Kidney (tissue), 14 donors: ENCODE results near the gene NLRP1. TPM values are rescaled to one million over a fixed set of nuclear protein-coding genes. Genes with fewer than 3 reads are reported as not detected.

Source experiments
- DNase-seq, 5 donors: peaks; one replicate each; pipeline ENCODE4 v3.0.0-alpha.2; 2013 to 2020
- FAIRE-seq: peaks from 2 replicates; lab custom pipeline; 2012; peaks lifted over from hg19 to GRCh38; lab: Jason Lieb, UNC
- H3K27ac ChIP-seq, 2 donors: one replicate each; pipeline ENCODE4 v1.7.0; 2013; ENCODE audit warnings: low read depth in 2 of 2, low read length in 2 of 2, inconsistent platforms in 1 of 2
- H3K27me3 ChIP-seq: one replicate; pipeline ENCODE4 v1.7.1; 2013; ENCODE audit warnings: low read length, inconsistent platforms; ENCODE audit not compliant: control insufficient read depth, insufficient read depth
- H3K36me3 ChIP-seq, 3 donors: one replicate each; pipeline versions ENCODE4 v1.7.0 to v1.7.1; 2013; ENCODE audit warnings: low read length in 3 of 3, control low read depth in 1 of 3, inconsistent platforms in 1 of 3; ENCODE audit not compliant: insufficient read depth in 3 of 3, control insufficient read depth in 2 of 3
- H3K4me1 ChIP-seq, 3 donors: one replicate each; pipeline versions ENCODE4 v1.7.0 to v1.7.1; 2013; ENCODE audit warnings: low read length in 3 of 3, inconsistent platforms in 1 of 3, low read depth in 1 of 3; ENCODE audit not compliant: control insufficient read depth in 2 of 3, insufficient read depth in 2 of 3
- H3K4me3 ChIP-seq, 3 donors: one replicate each; pipeline versions ENCODE4 v1.7.0 to v1.8.1; 2013; ENCODE audit warnings: low read length in 3 of 3, control low read depth in 1 of 3, inconsistent platforms in 1 of 3
- H3K9ac ChIP-seq, 3 donors: one replicate each; pipeline versions ENCODE4 v1.7.0 to v1.7.1; 2013; ENCODE audit warnings: low read length in 3 of 3, control low read depth in 1 of 3, inconsistent platforms in 1 of 3
- H3K9me3 ChIP-seq, 3 donors: one replicate each; pipeline versions ENCODE4 v1.7.0 to v1.7.1; 2013; ENCODE audit warnings: low read length in 3 of 3, control low read depth in 1 of 3, inconsistent platforms in 1 of 3; ENCODE audit not compliant: control insufficient read depth in 2 of 3, insufficient read depth in 1 of 3
- intact Hi-C: fragments of 100-400 bp; cut with DNase I; formaldehyde crosslinking; loops from one replicate; pipeline ENCODE4 v1.11.1; 2022
- polyA plus RNA-seq: library from polyadenylated mRNA; stranded (reverse); fragments of 350-450 nt; fragmentation: Illumina TruSeq; extraction: RNeasy Lipid Tissue Mini Kit (QIAGEN cat#74804); gene quantifications from one replicate; pipeline ENCODE4 v1.2.3, GENCODE V29; 2014; ENCODE audit warnings: low read depth, low replicate concordance; ENCODE audit not compliant: insufficient read depth
- total RNA-seq: library from RNA; stranded (reverse); fragmentation: NEBNext Ultra II Directional; extraction: Animal tissue kit (Norgen Biotek cat#: 25700); gene quantifications from one replicate; pipeline ENCODE4 v1.2.1, GENCODE V29; 2021
- TF ChIP-seq, protein P1 (sequence below): IDR thresholded peaks from 3 replicates; pipeline ENCODE4 v1.5.1; 2012; ENCODE audit warnings: mild to moderate bottlenecking, moderate library complexity, borderline replicate concordance; ENCODE audit not compliant: insufficient read depth; ENCODE audit errors: extremely low read depth
- donor health status: control.
- donor health status: control.
- donor health status: control.
- donor health status: control.
- donor health status: control.
- donor health status: DM: yes; HTN: yes; CAD: no.
- donor health status: Normal renal cell carcinoma (clear cell type).

NLRP1 gene
- total and polyA plus RNA-seq, 2 donors from 2014 or later = 11.4 to 19.6 TPM

DNA sequence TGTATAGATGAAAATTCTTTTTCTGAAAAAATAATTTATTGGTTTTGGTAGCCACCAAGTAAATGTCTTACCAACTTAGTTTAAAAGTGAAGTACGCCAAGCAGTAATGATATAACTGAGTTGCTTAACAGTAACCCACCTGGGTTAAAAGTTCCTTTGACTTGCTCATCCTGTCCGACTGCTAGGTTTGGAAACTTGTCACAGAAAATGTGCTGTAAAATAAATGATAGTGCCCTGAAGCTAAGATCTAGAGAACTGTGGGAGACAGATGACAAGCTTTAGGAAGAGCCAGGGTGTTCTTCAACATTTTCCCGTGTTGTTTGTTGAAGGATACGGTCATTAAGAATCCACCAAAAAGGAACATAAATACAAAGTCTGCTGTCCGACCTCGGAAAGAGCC, 103.3 kb downstream of the NLRP1 start:
- Histone ChIP-seq H3K27me3 (no peaks in the 10 kb centered on the region), H3K4me3 (no peak overlapping the region), H3K36me3 (peaks cover 22 to 44% (median 38%) of the 10 kb centered on the region in 3 donors), H3K27ac (no peak overlapping the region), H3K4me1 (peaks cover 0 to 7% (median 5%) of the 10 kb centered on the region in 3 donors), H3K9ac (no peak overlapping the region), H3K9me3 (no peaks in the 10 kb centered on the region)
- no peak for DNase-seq
- FAIRE-seq = no peak
- intact Hi-C loops = no loop called here
- TF ChIP-seq, protein P1, sequence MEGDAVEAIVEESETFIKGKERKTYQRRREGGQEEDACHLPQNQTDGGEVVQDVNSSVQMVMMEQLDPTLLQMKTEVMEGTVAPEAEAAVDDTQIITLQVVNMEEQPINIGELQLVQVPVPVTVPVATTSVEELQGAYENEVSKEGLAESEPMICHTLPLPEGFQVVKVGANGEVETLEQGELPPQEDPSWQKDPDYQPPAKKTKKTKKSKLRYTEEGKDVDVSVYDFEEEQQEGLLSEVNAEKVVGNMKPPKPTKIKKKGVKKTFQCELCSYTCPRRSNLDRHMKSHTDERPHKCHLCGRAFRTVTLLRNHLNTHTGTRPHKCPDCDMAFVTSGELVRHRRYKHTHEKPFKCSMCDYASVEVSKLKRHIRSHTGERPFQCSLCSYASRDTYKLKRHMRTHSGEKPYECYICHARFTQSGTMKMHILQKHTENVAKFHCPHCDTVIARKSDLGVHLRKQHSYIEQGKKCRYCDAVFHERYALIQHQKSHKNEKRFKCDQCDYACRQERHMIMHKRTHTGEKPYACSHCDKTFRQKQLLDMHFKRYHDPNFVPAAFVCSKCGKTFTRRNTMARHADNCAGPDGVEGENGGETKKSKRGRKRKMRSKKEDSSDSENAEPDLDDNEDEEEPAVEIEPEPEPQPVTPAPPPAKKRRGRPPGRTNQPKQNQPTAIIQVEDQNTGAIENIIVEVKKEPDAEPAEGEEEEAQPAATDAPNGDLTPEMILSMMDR = no peak

- Histone ChIP-seq H3K4me1 (no peaks in the 10 kb centered on the region), H3K27ac (no peak overlapping the region), H3K27me3 (no peaks in the 10 kb centered on the region), H3K36me3 (peaks cover 25 to 56% (median 40%) of the 10 kb centered on the region in 3 donors), H3K4me3 (no peak overlapping the region), H3K9ac (no peak overlapping the region), H3K9me3 (no peaks in the 10 kb centered on the region)
- TF ChIP-seq, protein P1 = no peak
- intact Hi-C loops = no loop called here
- no peak for FAIRE-seq
- DNase-seq = no peak
These were observed 105.3 kb downstream of the NLRP1 start for GRCh38 chr17:5478992-5479391.

DNA sequence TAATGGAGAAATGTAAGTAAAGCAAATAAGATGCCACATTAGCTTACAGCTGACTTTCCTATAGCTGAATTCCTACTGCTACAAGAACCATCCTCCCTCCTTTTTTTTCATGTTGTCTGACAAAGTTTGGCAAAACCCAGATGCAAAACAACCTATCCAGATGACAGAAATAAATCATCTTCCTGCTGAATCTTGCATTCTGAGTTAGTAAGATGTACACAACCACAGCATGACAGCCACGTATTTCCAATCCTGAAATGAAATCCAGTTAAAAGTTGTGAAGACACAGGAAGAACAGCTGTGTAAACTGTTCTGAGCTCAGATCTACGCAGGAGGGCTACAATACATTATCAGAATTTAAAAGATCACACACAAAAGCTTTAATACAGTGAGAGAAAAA, 110.4 kb downstream of the NLRP1 start:
- intact Hi-C loops = no loop called here

More for the DNA sequence above, 110.4 kb downstream of the NLRP1 start:
- H3K27me3 ChIP-seq = no peaks in the 10 kb centered on the region
- TF ChIP-seq, protein P1 = no peak
- FAIRE-seq = no peak
- peaks cover 18 to 43% (median 18%) of the 10 kb centered on the region in 3 donors for H3K36me3 ChIP-seq
- H3K4me3 ChIP-seq = no peak overlapping the region
- DNase-seq = no peak
- H3K9ac ChIP-seq = no peak overlapping the region
- H3K9me3 ChIP-seq = no peaks in the 10 kb centered on the region
- H3K27ac ChIP-seq = no peak overlapping the region
- H3K4me1 ChIP-seq = no peaks in the 10 kb centered on the region
